Sigmoid colon (tissue), 7 donors: ENCODE data around the gene PPP1R12A. TPM values are rescaled to one million over a fixed set of nuclear protein-coding genes. Genes with fewer than 3 reads are reported as not detected.

Source experiments
- DNase-seq: peaks from one replicate; pipeline ENCODE4 v3.0.0-alpha.2; 2019
- H3K27ac ChIP-seq, 4 donors: fragments of 200-600 bp; sonication (generic); one replicate each; pipeline ENCODE4 v1.5.1; 2016 to 2019; ENCODE audit warnings: mild to moderate bottlenecking in 1 of 4
- H3K27me3 ChIP-seq, 3 donors: fragments of 200-600 bp; sonication (generic); one replicate each; pipeline ENCODE4 v1.5.1; 2019; ENCODE audit warnings: mild to moderate bottlenecking in 1 of 3
- H3K36me3 ChIP-seq, 4 donors: fragments of 200-600 bp; sonication (generic); one replicate each; pipeline ENCODE4 v1.5.1; 2016 to 2019
- H3K4me1 ChIP-seq, 4 donors: fragments of 200-600 bp; sonication (generic); one replicate each; pipeline ENCODE4 v1.5.1; 2017 to 2019
- H3K4me3 ChIP-seq, 4 donors: fragments of 200-600 bp; sonication (generic); one replicate each; pipeline ENCODE4 v1.5.1; 2017 to 2019; ENCODE audit warnings: mild to moderate bottlenecking in 2 of 4, moderate library complexity in 1 of 4
- H3K9me3 ChIP-seq, 4 donors: fragments of 200-600 bp in 3 of 4; sonication (generic) in 3 of 4; one replicate each; pipeline versions ENCODE4 v1.5.1 to v1.6.1; 2013 to 2019
- CTCF ChIP-seq, 4 experiments: fragments of 450-650 bp in 3 of 4; fragments of 200-600 bp in 1 of 4; IDR thresholded peaks; one replicate each; pipeline ENCODE4 v1.5.1; 2016 to 2019; ENCODE audit warnings: antibody characterized with exemption in 4 of 4, mild to moderate bottlenecking in 3 of 4, moderate library complexity in 2 of 4
- EP300 ChIP-seq, 4 donors: sonication (generic); formaldehyde crosslinking; IDR thresholded peaks; one replicate each; pipeline ENCODE4 v1.6.1; 2017; ENCODE audit warnings: antibody characterized with exemption in 4 of 4
- POLR2A ChIP-seq, 2 donors: fragments of 450-650 bp; IDR thresholded peaks; one replicate each; pipeline ENCODE4 v1.6.1; 2016; ENCODE audit warnings: antibody characterized with exemption in 2 of 2, mild to moderate bottlenecking in 2 of 2, moderate library complexity in 2 of 2
- POLR2AphosphoS5 ChIP-seq, 4 donors: sonication (generic); formaldehyde crosslinking; IDR thresholded peaks; one replicate each; pipeline ENCODE4 v1.6.1; 2017; ENCODE audit warnings: antibody characterized with exemption in 4 of 4
- WGBS, 2 donors: extraction: QIAGEN DNeasy Blood & Tissue Kit; methylation state at CpG; one replicate each; pipeline ENCODE4 v1.1.7; 2013; 5-methylcytosine and 5-hydroxymethylcytosine counted together
- intact Hi-C: fragments of 100-400 bp; cut with DNase I; formaldehyde crosslinking; loops from one replicate; pipeline ENCODE4 v1.15.1; 2023
- polyA plus RNA-seq, 3 donors: library from polyadenylated mRNA; stranded (reverse); fragments of 200-250 nt; gene quantifications; one replicate each; pipeline ENCODE4 v1.2.3, GENCODE V29; 2013
- total RNA-seq, 4 donors: library from RNA; depleted of rRNA; stranded (reverse); fragments of >200 nt; gene quantifications; one replicate each; pipeline ENCODE4 v1.1.0, GENCODE V29; 2016
- donor health status: healthy with polysubstance abuse.
- donor health status: Bipolar disorder and iron deficiency.
- donor health status: healthy.

The PPP1R12A gene
- total and polyA plus RNA-seq, 7 donors = 11.4 to 528 (median 326) TPM

DNA sequence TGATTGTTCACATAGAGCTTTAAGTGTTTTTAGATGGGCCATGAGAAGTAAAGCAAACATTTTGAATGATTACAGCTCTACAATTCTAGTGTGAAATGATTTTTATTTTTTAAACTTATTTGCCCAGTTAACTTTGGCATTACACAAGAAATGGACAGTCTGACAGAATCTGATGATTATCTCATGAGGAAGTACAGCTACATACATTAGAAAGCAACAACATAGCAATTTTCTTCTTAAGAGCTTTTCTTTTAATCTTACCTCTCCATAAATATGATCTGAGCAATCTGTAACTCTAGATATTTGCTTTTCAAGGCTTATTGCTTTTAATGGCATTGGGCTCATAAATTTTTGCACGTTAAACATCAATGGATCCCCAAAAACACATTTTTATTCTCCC lies 26.5 kb upstream of the PPP1R12A start:
- no peaks in the 10 kb centered on the region for H3K27me3 ChIP-seq
- 21 to 60% methylated on average over 1 of the region's 1 CpG for WGBS, 2 donors
- no peak overlapping the region for H3K4me3 ChIP-seq
- H3K4me1 ChIP-seq = no peaks in the 10 kb centered on the region
- no peak for DNase-seq
- no peaks in the 10 kb centered on the region for H3K36me3 ChIP-seq
- H3K9me3 ChIP-seq = no peaks in the 10 kb centered on the region
- no peak overlapping the region for H3K27ac ChIP-seq
- TF ChIP-seq POLR2AphosphoS5 (IDR thresholded peaks at IDR 0.05) = no peak
- no peak for TF ChIP-seq EP300 (IDR thresholded peaks at IDR 0.05)
- TF ChIP-seq POLR2A (IDR thresholded peaks at IDR 0.05) = no peak
- no peak for TF ChIP-seq CTCF (IDR thresholded peaks at IDR 0.05)
- intact Hi-C loops = no loop called here

GRCh38 chr12:79959484-79959883 lies 24.6 kb upstream of the PPP1R12A start:
- TF ChIP-seq EP300 (IDR thresholded peaks at IDR 0.05) (no peak), CTCF (IDR thresholded peaks at IDR 0.05) (no peak), POLR2A (IDR thresholded peaks at IDR 0.05) (no peak), POLR2AphosphoS5 (IDR thresholded peaks at IDR 0.05) (no peak)
- Histone ChIP-seq H3K4me1 (no peaks in the 10 kb centered on the region), H3K4me3 (no peak overlapping the region), H3K36me3 (no peaks in the 10 kb centered on the region), H3K27ac (no peak overlapping the region), H3K27me3 (no peaks in the 10 kb centered on the region), H3K9me3 (peaks cover 0 to 2% (median 0%) of the 10 kb centered on the region in 4 donors)
- no peak for DNase-seq
- intact Hi-C loops = no loop called here
- 88 to 90% methylated on average over 4 of the region's 4 CpGs for WGBS, 2 donors

- H3K27ac ChIP-seq = no peak overlapping the region
- H3K4me3 ChIP-seq = no peak overlapping the region
- intact Hi-C loops = no loop called here
- WGBS, 2 donors = 91 to 92% methylated on average over 4 of the region's 4 CpGs
- TF ChIP-seq CTCF (IDR thresholded peaks at IDR 0.05) = no peak
- TF ChIP-seq EP300 (IDR thresholded peaks at IDR 0.05) = no peak
- H3K36me3 ChIP-seq = no peaks in the 10 kb centered on the region
- no peak for DNase-seq
- no peaks in the 10 kb centered on the region for H3K4me1 ChIP-seq
- H3K27me3 ChIP-seq = no peaks in the 10 kb centered on the region
- peaks cover 0 to 2% (median 0%) of the 10 kb centered on the region in 4 donors for H3K9me3 ChIP-seq
Observed at GRCh38 chr12:79956896-79957295, 22.0 kb upstream of the PPP1R12A start.

GRCh38 chr12:79955561-79955960 lies 20.7 kb upstream of the PPP1R12A start:
- 85 to 88% methylated on average over 3 of the region's 3 CpGs for WGBS, 2 donors

More at GRCh38 chr12:79955561-79955960, 20.7 kb upstream of the PPP1R12A start:
- Histone ChIP-seq H3K4me1 (no peaks in the 10 kb centered on the region), H3K9me3 (peaks cover 0 to 2% (median 0%) of the 10 kb centered on the region in 4 donors), H3K27ac (no peak overlapping the region), H3K4me3 (no peak overlapping the region), H3K36me3 (no peaks in the 10 kb centered on the region), H3K27me3 (no peaks in the 10 kb centered on the region)
- TF ChIP-seq POLR2AphosphoS5 (IDR thresholded peaks at IDR 0.05) (no peak), POLR2A (IDR thresholded peaks at IDR 0.05) (no peak), CTCF (IDR thresholded peaks at IDR 0.05) (no peak), EP300 (IDR thresholded peaks at IDR 0.05) (no peak)
- intact Hi-C loops = no loop called here
- no peak for DNase-seq
